Astrocyte (in vitro differentiated cells and primary cell): ENCODE data around the gene BMPR1B. TPM values are rescaled to one million over a fixed set of nuclear protein-coding genes. Genes with fewer than 3 reads are reported as not detected.

Source experiments
- DNase-seq: peaks from one replicate; pipeline ENCODE4 v3.0.0-alpha.2; 2010; ENCODE audit warnings: low read depth
- FAIRE-seq: peaks from 2 replicates; lab custom pipeline; 2011; peaks lifted over from hg19 to GRCh38; lab: Jason Lieb, UNC
- H2AFZ ChIP-seq: 2 replicates; pipeline ENCODE4 v1.6.0; 2012; ENCODE audit warnings: low read depth, low read length, inconsistent platforms
- H3K27ac ChIP-seq: 2 replicates; pipeline ENCODE4 v1.5.1; 2011; ENCODE audit warnings: low read depth, low read length, inconsistent platforms
- H3K27me3 ChIP-seq: 2 replicates; pipeline ENCODE4 v1.6.0; 2011; ENCODE audit warnings: low read length, inconsistent platforms; ENCODE audit not compliant: insufficient read depth
- H3K36me3 ChIP-seq: 2 replicates; pipeline ENCODE4 v1.5.1; 2011; ENCODE audit warnings: low read length, inconsistent platforms; ENCODE audit not compliant: insufficient read depth
- H3K4me1 ChIP-seq: 2 replicates; pipeline ENCODE4 v1.5.1; 2011; ENCODE audit warnings: low read length, inconsistent platforms; ENCODE audit not compliant: insufficient read depth
- H3K4me2 ChIP-seq: 2 replicates; pipeline ENCODE4 v1.6.0; 2012; ENCODE audit warnings: low read length, inconsistent platforms
- H3K4me3 ChIP-seq: 2 replicates; pipeline ENCODE4 v1.5.1; 2011; ENCODE audit warnings: low read depth, mild to moderate bottlenecking, low read length, inconsistent platforms; ENCODE audit not compliant: insufficient read depth
- H3K79me2 ChIP-seq: 2 replicates; pipeline ENCODE4 v1.6.0; 2012; ENCODE audit warnings: mild to moderate bottlenecking, low read length, inconsistent platforms; ENCODE audit not compliant: insufficient read depth
- H3K9ac ChIP-seq: 2 replicates; pipeline ENCODE4 v1.6.0; 2012; ENCODE audit warnings: mild to moderate bottlenecking, low read length, inconsistent platforms
- H3K9me3 ChIP-seq: 2 replicates; pipeline ENCODE4 v1.5.1; 2012; ENCODE audit warnings: low read depth, mild to moderate bottlenecking, low read length, inconsistent platforms; ENCODE audit not compliant: insufficient read depth
- H4K20me1 ChIP-seq: 2 replicates; pipeline ENCODE4 v1.6.0; 2012; ENCODE audit warnings: low read length, inconsistent platforms; ENCODE audit not compliant: insufficient read depth
- H3K27ac Mint-ChIP-seq: one replicate; pipeline ENCODE4 v1.8.0; 2021; ENCODE audit warnings: mild to moderate bottlenecking, mixed read lengths; ENCODE audit not compliant: unreplicated experiment
- H3K27me3 Mint-ChIP-seq: one replicate; pipeline ENCODE4 v1.8.0; 2021; ENCODE audit warnings: low read depth, mixed read lengths; ENCODE audit not compliant: unreplicated experiment
- H3K36me3 Mint-ChIP-seq: one replicate; pipeline ENCODE4 v1.8.0; 2021; ENCODE audit warnings: low read depth, mixed read lengths; ENCODE audit not compliant: unreplicated experiment
- H3K4me1 Mint-ChIP-seq: one replicate; pipeline ENCODE4 v1.8.0; 2021; ENCODE audit warnings: low read depth, mixed read lengths; ENCODE audit not compliant: unreplicated experiment
- H3K4me3 Mint-ChIP-seq: one replicate; pipeline ENCODE4 v1.8.0; 2021; ENCODE audit warnings: mild to moderate bottlenecking, moderate library complexity, mixed read lengths; ENCODE audit not compliant: unreplicated experiment
- H3K9me3 Mint-ChIP-seq: one replicate; pipeline ENCODE4 v1.8.0; 2021; ENCODE audit warnings: mild to moderate bottlenecking, mixed read lengths; ENCODE audit not compliant: unreplicated experiment
- CTCF ChIP-seq: IDR thresholded peaks from 2 replicates; pipeline ENCODE4 v1.5.1; 2011; ENCODE audit warnings: low read depth, mild to moderate bottlenecking, inconsistent platforms, low read length, moderate library complexity; ENCODE audit not compliant: insufficient read depth
- EZH2 ChIP-seq: IDR thresholded peaks from 2 replicates; pipeline ENCODE4 v1.6.1; 2012; ENCODE audit warnings: mild to moderate bottlenecking, low read length, inconsistent platforms; ENCODE audit not compliant: insufficient read depth
- total RNA-seq: library from RNA; stranded (reverse); gene quantifications from 2 replicates; pipeline ENCODE4 v1.2.1, GENCODE V29; 2021

BMPR1B gene
- total RNA-seq, 1 donor from 2014 or later = 14.1 TPM

- Histone ChIP-seq H3K27ac (no peak overlapping the region), H3K27me3 (no peaks in the 10 kb centered on the region), H4K20me1 (no peaks in the 10 kb centered on the region), H3K4me3 (no peak overlapping the region), H3K4me2 (no peak overlapping the region), H3K79me2 (no peaks in the 10 kb centered on the region), H3K36me3 (no peaks in the 10 kb centered on the region), H3K9ac (no peak overlapping the region), H3K4me1 (no peaks in the 10 kb centered on the region), H3K9me3 (no peaks in the 10 kb centered on the region), H2AFZ (no peak overlapping the region)
- no peak overlapping the region for H3K27ac Mint-ChIP-seq
- TF ChIP-seq CTCF (no peak), EZH2 (no peak)
- H3K36me3 Mint-ChIP-seq = no peaks in the 10 kb centered on the region
- H3K27me3 Mint-ChIP-seq = no peaks in the 10 kb centered on the region
- FAIRE-seq (no peak), DNase-seq (no peak)
- H3K9me3 Mint-ChIP-seq = peaks cover 1% of the 10 kb centered on the region
- H3K4me1 Mint-ChIP-seq = no peaks in the 10 kb centered on the region
- no peak overlapping the region for H3K4me3 Mint-ChIP-seq
These were observed 35.5 kb upstream of the BMPR1B start for GRCh38 chr4:94722270-94722669.

GRCh38 chr4:94722748-94723147 is 35.0 kb upstream of the BMPR1B start:
- no peaks in the 10 kb centered on the region for H3K27me3 ChIP-seq
- H3K9ac ChIP-seq = no peak overlapping the region
- no peak overlapping the region for H2AFZ ChIP-seq
- no peaks in the 10 kb centered on the region for H3K36me3 ChIP-seq
- Mint-ChIP-seq H3K9me3 (peaks cover 1% of the 10 kb centered on the region), H3K4me1 (no peaks in the 10 kb centered on the region), H3K36me3 (no peaks in the 10 kb centered on the region), H3K27ac (no peak overlapping the region), H3K4me3 (no peak overlapping the region), H3K27me3 (no peaks in the 10 kb centered on the region)
- no peak overlapping the region for H3K4me2 ChIP-seq
- no peaks in the 10 kb centered on the region for H3K79me2 ChIP-seq
- H3K4me1 ChIP-seq = no peaks in the 10 kb centered on the region
- no peaks in the 10 kb centered on the region for H3K9me3 ChIP-seq
- DNase-seq (no peak), FAIRE-seq (no peak)
- H3K4me3 ChIP-seq = no peak overlapping the region
- TF ChIP-seq CTCF (no peak), EZH2 (no peak)
- H4K20me1 ChIP-seq = no peaks in the 10 kb centered on the region
- H3K27ac ChIP-seq = no peak overlapping the region

GRCh38 chr4:94724016-94724790 is 33.6 kb upstream of the BMPR1B start:
- TF ChIP-seq CTCF (no peak), EZH2 (no peak)

More at GRCh38 chr4:94724016-94724790, 33.6 kb upstream of the BMPR1B start:
- no peak for DNase-seq
- peaks cover 4% of the 10 kb centered on the region for H3K4me1 Mint-ChIP-seq
- H3K9me3 Mint-ChIP-seq = no peaks in the 10 kb centered on the region
- Histone ChIP-seq H2AFZ (no peak overlapping the region), H3K9me3 (no peaks in the 10 kb centered on the region), H3K36me3 (no peaks in the 10 kb centered on the region), H4K20me1 (no peaks in the 10 kb centered on the region), H3K4me1 (no peaks in the 10 kb centered on the region), H3K27ac (no peak overlapping the region), H3K27me3 (no peaks in the 10 kb centered on the region), H3K4me3 (no peak overlapping the region), H3K4me2 (no peak overlapping the region), H3K9ac (no peak overlapping the region), H3K79me2 (no peaks in the 10 kb centered on the region)
- H3K36me3 Mint-ChIP-seq = no peaks in the 10 kb centered on the region
- FAIRE-seq = peak; percentile 49
- no peak overlapping the region for H3K4me3 Mint-ChIP-seq
- H3K27me3 Mint-ChIP-seq = no peaks in the 10 kb centered on the region
- H3K27ac Mint-ChIP-seq = no peak overlapping the region
